Keratinocyte (primary cell): ENCODE results near the gene GH2. TPM values are rescaled to one million over a fixed set of nuclear protein-coding genes. Genes with fewer than 3 reads are reported as not detected.

Source experiments
- DNase-seq: peaks from one replicate; pipeline ENCODE4 v3.0.0-alpha.2; 2011; ENCODE audit warnings: low read depth, missing footprints, low spot score
- FAIRE-seq: peaks from 2 replicates; lab custom pipeline; 2011; peaks lifted over from hg19 to GRCh38; lab: Jason Lieb, UNC
- H2AFZ ChIP-seq: 2 replicates; pipeline ENCODE4 v1.6.0; 2012; ENCODE audit warnings: low read length, control low read depth, inconsistent platforms; ENCODE audit not compliant: control insufficient read depth
- H3K27ac ChIP-seq: 2 replicates; pipeline ENCODE4 v1.5.1; 2011; ENCODE audit warnings: low read length; ENCODE audit not compliant: control insufficient read depth, insufficient read depth
- H3K27me3 ChIP-seq: 3 replicates; pipeline ENCODE4 v1.6.0; 2011; ENCODE audit warnings: low read length; ENCODE audit not compliant: control insufficient read depth, insufficient read depth; ENCODE audit errors: extremely low read depth
- H3K36me3 ChIP-seq, 2 experiments: 2 replicates in 1 of 2; 3 replicates in 1 of 2; pipeline ENCODE4 v1.5.1; 2011; ENCODE audit warnings: low read length in 2 of 2, mild to moderate bottlenecking in 1 of 2; ENCODE audit not compliant: control insufficient read depth in 2 of 2, insufficient read depth in 2 of 2; ENCODE audit errors: extremely low read depth in 1 of 2
- H3K4me1 ChIP-seq: 3 replicates; pipeline ENCODE4 v1.5.1; 2011; ENCODE audit warnings: low read length; ENCODE audit not compliant: control insufficient read depth, insufficient read depth; ENCODE audit errors: extremely low read depth
- H3K4me2 ChIP-seq: 3 replicates; pipeline ENCODE4 v1.6.0; 2011; ENCODE audit warnings: low read depth, low read length; ENCODE audit not compliant: control insufficient read depth, insufficient read depth; ENCODE audit errors: extremely low read depth
- H3K4me3 ChIP-seq, 3 experiments: fragments of 200-600 bp in 1 of 3; sonication (generic) in 1 of 3; 2 replicates in 2 of 3; 3 replicates in 1 of 3; pipeline ENCODE4 v1.5.1; 2011 to 2016; ENCODE audit warnings: low read length in 3 of 3, mild to moderate bottlenecking in 3 of 3, control low read depth in 2 of 3, inconsistent platforms in 1 of 3, low read depth in 1 of 3, mixed read lengths in 1 of 3, mixed run types in 1 of 3, moderate library complexity in 1 of 3; ENCODE audit not compliant: control insufficient read depth in 2 of 3, insufficient read depth in 2 of 3; ENCODE audit errors: extremely low read depth in 1 of 3
- H3K79me2 ChIP-seq: 2 replicates; pipeline ENCODE4 v1.6.0; 2012; ENCODE audit warnings: low read length; ENCODE audit not compliant: control insufficient read depth, insufficient read depth
- H3K9ac ChIP-seq: 3 replicates; pipeline ENCODE4 v1.6.0; 2011; ENCODE audit warnings: low read length; ENCODE audit not compliant: control insufficient read depth, insufficient read depth; ENCODE audit errors: extremely low read depth
- H3K9me1 ChIP-seq: 3 replicates; pipeline ENCODE4 v1.6.0; 2011; ENCODE audit warnings: low read length; ENCODE audit not compliant: control insufficient read depth, insufficient read depth; ENCODE audit errors: extremely low read depth
- H3K9me3 ChIP-seq: 2 replicates; pipeline ENCODE4 v1.5.1; 2012; ENCODE audit warnings: low read depth, low read length; ENCODE audit not compliant: control insufficient read depth
- H4K20me1 ChIP-seq: 3 replicates; pipeline ENCODE4 v1.6.0; 2011; ENCODE audit warnings: low read length; ENCODE audit not compliant: control insufficient read depth, insufficient read depth; ENCODE audit errors: extremely low read depth
- CTCF ChIP-seq, 3 experiments: IDR thresholded peaks in 1 of 3; conservative IDR thresholded peaks in 1 of 3; optimal IDR thresholded peaks in 1 of 3; 2 replicates in 2 of 3; 3 replicates in 1 of 3; pipeline versions ENCODE3 to v1.5.1; 2011; ENCODE audit warnings: low read length in 3 of 3, mild to moderate bottlenecking in 3 of 3, moderate library complexity in 2 of 3, control low read depth in 1 of 3, inconsistent platforms in 1 of 3; ENCODE audit not compliant: insufficient read depth in 2 of 3; ENCODE audit errors: extremely low read depth in 1 of 3
- EZH2 ChIP-seq: IDR thresholded peaks from one replicate; pipeline ENCODE4 v1.6.1; 2012; ENCODE audit warnings: inconsistent platforms, mild to moderate bottlenecking, low read length, moderate library complexity
- dilution Hi-C: fragments of 300-500 bp; cut with MboI; formaldehyde crosslinking; loops from one replicate; pipeline ENCODE4 v1.7.0; 2020; ENCODE audit warnings: low sequenced_read_pairs; ENCODE audit not compliant: extremely low pct_ligation_motif_present
- polyA plus RNA-seq, 5 experiments: library from polyadenylated mRNA; depleted of rRNA in 3 of 5; stranded (reverse) in 3 of 5; stranded (forward) in 1 of 5; unstranded in 1 of 5; fragments of >200 nt; gene quantifications; 1 replicate in 1 of 5; 2 replicates in 3 of 5; 3 replicates in 1 of 5; pipeline versions ENCODE4 v1.2.1 to v1.2.3, GENCODE V29; 2011 to 2012; ENCODE audit warnings: missing spikeins in 2 of 5, low read depth in 1 of 5, low replicate concordance in 1 of 5

Gene GH2
- polyA plus RNA-seq, 1 donor (not counting 4 experiments of a cell fraction or from before 2014, with no cell fraction given), result not detected

- FAIRE-seq (no peak), DNase-seq (no peak)
- Histone ChIP-seq H2AFZ (no peak overlapping the region), H4K20me1 (peaks cover 11% of the 10 kb centered on the region), H3K4me1 (peaks cover 36% of the 10 kb centered on the region), H3K4me3 (no peak overlapping the region), H3K27ac (no peak overlapping the region), H3K79me2 (peaks cover 40% of the 10 kb centered on the region), H3K36me3 (peaks cover 50 to 54% of the 10 kb centered on the region in 2 experiments), H3K27me3 (no peaks in the 10 kb centered on the region), H3K9ac (no peak overlapping the region), H3K9me1 (no peaks in the 10 kb centered on the region), H3K9me3 (no peaks in the 10 kb centered on the region), H3K4me2 (no peak overlapping the region)
- dilution Hi-C loops, result no loop called here
- no peak for TF ChIP-seq CTCF (optimal IDR thresholded peaks at IDR 0.05 in 1 of 3, IDR thresholded peaks at IDR 0.05 in 1 of 3, conservative IDR thresholded peaks at IDR 0.05 in 1 of 3; ENCODE audit: extremely low read depth in 1 of 3, insufficient read depth in 2 of 3, low read length in 3 of 3)
- TF ChIP-seq EZH2, result no peak
Observed at GRCh38 chr17:63835167-63835720, 46.5 kb downstream of the GH2 start.

- Histone ChIP-seq H3K9ac (no peak overlapping the region), H3K36me3 (peaks cover 57 to 61% of the 10 kb centered on the region in 2 experiments), H3K4me1 (peaks cover 32% of the 10 kb centered on the region), H3K27me3 (no peaks in the 10 kb centered on the region), H3K9me1 (no peaks in the 10 kb centered on the region), H4K20me1 (peaks cover 11% of the 10 kb centered on the region), H2AFZ (no peak overlapping the region), H3K79me2 (peaks cover 41% of the 10 kb centered on the region), H3K27ac (peak overlapping the region; percentile 13), H3K4me3 (no peak overlapping the region), H3K9me3 (no peaks in the 10 kb centered on the region), H3K4me2 (peak overlapping the region; percentile 20)
- FAIRE-seq, result peak; percentile 79
- peak; percentile 46 for DNase-seq
- dilution Hi-C loops, result no loop called here
- no peak for TF ChIP-seq EZH2
- peak; percentile 81 to 88 (median 85) for TF ChIP-seq CTCF (optimal IDR thresholded peaks at IDR 0.05 in 1 of 3, IDR thresholded peaks at IDR 0.05 in 1 of 3, conservative IDR thresholded peaks at IDR 0.05 in 1 of 3; ENCODE audit: extremely low read depth in 1 of 3, insufficient read depth in 2 of 3, low read length in 3 of 3)
Observed at GRCh38 chr17:63834431-63835166, 47.1 kb downstream of the GH2 start.
